Measurements from ENCODE around the gene BIRC2. TPM values are rescaled to one million over a fixed set of nuclear protein-coding genes. Genes with fewer than 3 reads are reported as not detected.
"Not testable (repeated sequence)": the region's sequence is repeated elsewhere in the genome, so short reads cannot be mapped to it uniquely, and the experiment has no call there.

BIRC2 gene
- total and polyA plus RNA-seq, 7 donors = 22.5 to 55.1 (median 30.2) TPM

- Histone ChIP-seq H3K27me3 (ENCODE audit: insufficient read depth in 3 of 3, low read length in 2 of 3) (no peaks in the 10 kb centered on the region), H3K36me3 (ENCODE audit: insufficient read depth in 1 of 2, low read depth in 1 of 2) (peaks cover 0 to 27% of the 10 kb centered on the region in 2 donors), H3K9me3 (no peaks in the 10 kb centered on the region), H3K4me3 (no peak overlapping the region), H3K27ac (no peak overlapping the region), H3K4me1 (no peaks in the 10 kb centered on the region)
- intact Hi-C loops (cut with DNase I) = no loop called here
- ATAC-seq (no peak), DNase-seq (no peak)
- WGBS, 3 donors = 97 to 100% (median 100%) methylated on average over 1 of the region's 1 CpG
- TF ChIP-seq CTCF (IDR thresholded peaks at IDR 0.05) = no peak
Measured at GRCh38 chr11:102328748-102329147, 18.3 kb upstream of the BIRC2 start.

DNA sequence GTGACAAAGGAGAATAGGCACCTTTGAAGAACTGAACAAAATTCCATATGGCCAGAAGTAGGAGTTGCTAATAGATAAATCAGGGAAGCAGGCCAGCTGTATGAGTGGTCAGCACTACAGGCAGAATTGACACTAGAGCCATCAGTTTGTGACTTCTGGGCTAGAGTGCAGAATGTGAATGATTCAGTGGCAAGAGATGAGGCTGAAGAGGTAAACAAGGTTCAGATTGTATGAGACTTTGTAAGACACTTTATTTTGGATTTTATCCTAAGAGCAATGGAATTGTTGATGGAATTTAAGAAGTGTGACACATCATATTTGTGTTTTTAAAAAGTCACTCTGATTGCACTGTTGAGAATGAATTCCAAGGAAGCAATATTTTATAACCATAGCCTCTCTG, 16.8 kb upstream of the BIRC2 start:
- no peak for TF ChIP-seq CTCF (IDR thresholded peaks at IDR 0.05)
- intact Hi-C loops (cut with DNase I) = loop anchor here in 1 of 2 donors (5.0 kb wide), 1 partner anchor 38 kb away; no protein-coding TSS in a partner anchor
- DNase-seq (no peak), ATAC-seq (no peak)
- Histone ChIP-seq H3K27me3 (ENCODE audit: insufficient read depth in 3 of 3, low read length in 2 of 3) (no peaks in the 10 kb centered on the region), H3K4me3 (no peak overlapping the region), H3K4me1 (no peaks in the 10 kb centered on the region), H3K36me3 (ENCODE audit: insufficient read depth in 1 of 2, low read depth in 1 of 2) (peaks cover 0 to 27% of the 10 kb centered on the region in 2 donors), H3K9me3 (no peaks in the 10 kb centered on the region), H3K27ac (no peak overlapping the region)

- Histone ChIP-seq H3K4me1 (no peaks in the 10 kb centered on the region), H3K36me3 (ENCODE audit: insufficient read depth in 1 of 2, low read depth in 1 of 2) (peaks cover 0 to 28% of the 10 kb centered on the region in 2 donors), H3K27me3 (ENCODE audit: insufficient read depth in 3 of 3, low read length in 2 of 3) (no peaks in the 10 kb centered on the region), H3K9me3 (no peaks in the 10 kb centered on the region), H3K27ac (no peak overlapping the region), H3K4me3 (no peak overlapping the region)
- intact Hi-C loops (cut with DNase I) = loop anchor here in 1 of 2 donors (5.0 kb wide), 1 partner anchor 39 kb away; no protein-coding TSS in a partner anchor
- DNase-seq = no peak
- no peak for TF ChIP-seq CTCF (IDR thresholded peaks at IDR 0.05)
- WGBS, 3 donors = 78 to 91% (median 82%) methylated on average over 2 of the region's 2 CpGs
- ATAC-seq = no peak
Measured at GRCh38 chr11:102331341-102331740, 15.7 kb upstream of the BIRC2 start.

DNA sequence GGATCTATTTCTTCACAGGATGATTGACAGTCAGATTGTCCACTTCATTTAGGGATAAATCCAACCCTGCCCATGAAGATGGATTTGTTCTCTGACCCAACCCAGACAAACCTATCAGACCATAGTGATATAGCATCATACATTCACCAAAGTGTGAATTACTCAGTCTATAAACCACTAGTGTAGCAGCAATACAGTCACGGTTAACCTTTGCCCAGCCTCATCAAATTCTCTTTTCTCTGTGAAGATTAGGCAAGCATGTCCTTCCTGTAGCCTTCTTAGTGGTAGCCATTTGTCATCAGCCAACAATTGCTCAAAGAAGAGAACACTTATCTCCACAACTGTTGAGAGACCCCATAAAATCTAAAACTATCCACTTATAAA, 14.4 kb upstream of the BIRC2 start:
- ATAC-seq (no peak), DNase-seq (no peak)
- H3K9me3 ChIP-seq = no peaks in the 10 kb centered on the region
- no peaks in the 10 kb centered on the region for H3K27me3 ChIP-seq (ENCODE audit: insufficient read depth in 3 of 3, low read length in 2 of 3)
- H3K4me3 ChIP-seq = no peak overlapping the region
- 69 to 77% (median 73%) methylated on average over 1 of the region's 1 CpG for WGBS, 3 donors
- peaks cover 0 to 31% of the 10 kb centered on the region in 2 donors for H3K36me3 ChIP-seq (ENCODE audit: insufficient read depth in 1 of 2, low read depth in 1 of 2)
- no peaks in the 10 kb centered on the region for H3K4me1 ChIP-seq
- H3K27ac ChIP-seq = no peak overlapping the region
- TF ChIP-seq CTCF (IDR thresholded peaks at IDR 0.05) = no peak
- intact Hi-C loops (cut with DNase I) = loop anchor here in 1 of 2 donors (5.0 kb wide), 1 partner anchor 40 kb away; no protein-coding TSS in a partner anchor

- no peak overlapping the region for H3K27ac ChIP-seq
- H3K4me1 ChIP-seq = no peaks in the 10 kb centered on the region
- ATAC-seq (no peak), DNase-seq (no peak)
- peaks cover 0 to 16% of the 10 kb centered on the region in 2 donors for H3K36me3 ChIP-seq (ENCODE audit: insufficient read depth in 1 of 2, low read depth in 1 of 2)
- intact Hi-C loops (cut with DNase I) = no loop called here
- no peak for TF ChIP-seq CTCF (IDR thresholded peaks at IDR 0.05)
- H3K27me3 ChIP-seq (ENCODE audit: insufficient read depth in 3 of 3, low read length in 2 of 3) = no peaks in the 10 kb centered on the region
- no peak overlapping the region for H3K4me3 ChIP-seq
- no peaks in the 10 kb centered on the region for H3K9me3 ChIP-seq
Measured at GRCh38 chr11:102338479-102339010, 8.5 kb upstream of the BIRC2 start.

DNA sequence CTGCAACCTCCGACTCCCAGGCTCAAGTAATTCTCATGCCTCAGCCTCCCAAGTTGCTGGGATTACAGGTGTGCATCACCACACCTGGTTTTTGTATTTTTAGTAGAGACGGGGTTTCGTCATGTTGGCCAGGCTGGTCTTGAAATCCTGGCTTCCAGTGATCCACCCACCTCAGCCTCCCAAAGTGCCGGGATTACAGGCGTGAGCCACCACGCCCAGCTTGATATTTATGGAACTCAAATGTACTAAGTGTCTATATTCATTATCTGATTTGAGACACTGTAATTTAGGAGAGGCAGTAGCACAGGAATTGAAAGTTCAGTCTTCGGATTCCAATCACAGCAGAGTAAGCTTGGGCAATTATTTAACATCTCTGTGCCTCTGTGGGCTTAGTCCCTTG, 5.7 kb upstream of the BIRC2 start:
- not testable (repeated sequence) for DNase-seq; H3K4me3 ChIP-seq; H3K27me3 ChIP-seq (ENCODE audit: insufficient read depth in 3 of 3, low read length in 2 of 3); H3K27ac ChIP-seq; ATAC-seq; H3K4me1 ChIP-seq; H3K9me3 ChIP-seq
- peaks cover 0 to 15% of the 10 kb centered on the region in 2 donors for H3K36me3 ChIP-seq (ENCODE audit: insufficient read depth in 1 of 2, low read depth in 1 of 2)
- intact Hi-C loops (cut with DNase I) = loop anchor here (10.0 kb wide), 2 partner anchors 153 to 323 kb away; no protein-coding TSS in a partner anchor
- WGBS, 3 donors = 80 to 90% (median 90%) methylated on average over 7 of the region's 7 CpGs
